Transverse colon (tissue), 4 donors: ENCODE data around the gene MATN3.

ENCODE experiments used
- CTCF ChIP-seq, 5 experiments: fragments of 200-600 bp in 3 of 5; fragments of 450-650 bp in 2 of 5; sonication (generic) in 3 of 5; IDR thresholded peaks; 1 replicate in 2 of 5; 2 replicates in 3 of 5; pipeline ENCODE4 v1.5.1; 2016 to 2017; ENCODE audit warnings: antibody characterized with exemption in 5 of 5, inconsistent platforms in 3 of 5, mild to moderate bottlenecking in 2 of 5, moderate library complexity in 1 of 5
- EP300 ChIP-seq: sonication (generic); formaldehyde crosslinking; IDR thresholded peaks from one replicate; pipeline ENCODE4 v1.6.1; 2017; ENCODE audit warnings: antibody characterized with exemption, low read depth
- POLR2A ChIP-seq: fragments of 450-650 bp; IDR thresholded peaks from one replicate; pipeline ENCODE4 v1.6.1; 2016; ENCODE audit warnings: antibody characterized with exemption, mild to moderate bottlenecking, moderate library complexity
- POLR2AphosphoS5 ChIP-seq, 3 donors: sonication (generic); formaldehyde crosslinking; IDR thresholded peaks; one replicate each; pipeline ENCODE4 v1.6.1; 2016; ENCODE audit warnings: antibody characterized with exemption in 3 of 3

GRCh38 chr2:20025065-20025786 lies 12.8 kb upstream of the MATN3 start:
- TF ChIP-seq CTCF (IDR thresholded peaks at IDR 0.05), result no peak
- no peak for TF ChIP-seq POLR2A
- no peak for TF ChIP-seq EP300
- no peak for TF ChIP-seq POLR2AphosphoS5 (IDR thresholded peaks at IDR 0.05)
